B cell (primary cell): Measurements from ENCODE around the gene ITIH3. TPM values are rescaled to one million over a fixed set of nuclear protein-coding genes. Genes with fewer than 3 reads are reported as not detected.

Experiments used
- ATAC-seq: fragments of 200-7000 bp; cut with Tn5 transposase; one replicate; pipeline ENCODE4 v1.10.0; 2021; ENCODE audit warnings: low read depth, mild to moderate bottlenecking, moderate number of reproducible peaks, moderate library complexity
- CTCF ChIA-PET: fragments of 350-600 bp; sonication (Branson Sonifier 250); formaldehyde crosslinking; loops from one replicate; lab custom pipeline; 2021; ENCODE audit warnings: antibody characterized with exemption, inconsistent platforms; lab: Charles Lee
- POLR2A ChIA-PET: fragments of 350-600 bp; sonication (Branson Sonifier 250); formaldehyde crosslinking; loops from one replicate; lab custom pipeline; 2021; ENCODE audit warnings: antibody characterized with exemption; lab: Charles Lee
- DNase-seq: peaks from one replicate; pipeline ENCODE4 v3.0.0; 2013
- H2AFZ ChIP-seq: 2 replicates; pipeline ENCODE4 v1.6.1; 2012; ENCODE audit warnings: mild to moderate bottlenecking, low read depth, low read length; ENCODE audit not compliant: insufficient read depth, poor library complexity, severe bottlenecking
- H3K27ac ChIP-seq, 2 donors: 1 replicate in 1 of 2; 2 replicates in 1 of 2; pipeline ENCODE4 v1.5.1; 2012 to 2013; ENCODE audit warnings: low read length in 2 of 2, mild to moderate bottlenecking in 2 of 2, moderate library complexity in 1 of 2
- H3K27me3 ChIP-seq, 4 experiments: fragments of 200-600 bp in 1 of 4; sonication (generic) in 1 of 4; replicated peaks in 1 of 4; 1 replicate in 2 of 4; 2 replicates in 2 of 4; pipeline versions ENCODE4 v1.6.1 to v1.7.0; 2013 to 2016; ENCODE audit warnings: low read length in 3 of 4, mild to moderate bottlenecking in 2 of 4, mixed read lengths in 1 of 4, moderate library complexity in 1 of 4; ENCODE audit not compliant: insufficient read depth in 4 of 4, control insufficient read depth in 3 of 4; ENCODE audit errors: control extremely low read depth in 1 of 4
- H3K36me3 ChIP-seq, 2 experiments: replicated peaks in 1 of 2; 1 replicate in 1 of 2; 2 replicates in 1 of 2; pipeline versions ENCODE4 v1.6.1 to v1.7.1; 2013; ENCODE audit warnings: low read length in 1 of 2; ENCODE audit not compliant: insufficient read depth in 2 of 2, control insufficient read depth in 1 of 2; ENCODE audit errors: control extremely low read depth in 1 of 2, extremely low read depth in 1 of 2
- H3K4me1 ChIP-seq, 2 donors: fragments of 200-600 bp in 1 of 2; sonication (generic) in 1 of 2; 1 replicate in 1 of 2; 2 replicates in 1 of 2; pipeline versions ENCODE4 v1.5.1 to v1.6.1; 2013 to 2017; ENCODE audit warnings: low read length in 2 of 2; ENCODE audit not compliant: control insufficient read depth in 2 of 2, insufficient read depth in 2 of 2
- H3K4me2 ChIP-seq: replicated peaks from 2 replicates; pipeline ENCODE3; 2012; ENCODE audit warnings: mild to moderate bottlenecking, low read depth, low read length; ENCODE audit not compliant: poor library complexity, severe bottlenecking
- H3K4me3 ChIP-seq, 5 experiments: fragments of 200-600 bp in 1 of 5; sonication (generic) in 1 of 5; 1 replicate in 3 of 5; 2 replicates in 2 of 5; pipeline versions ENCODE4 v1.5.1 to v1.7.0; 2011 to 2016; ENCODE audit warnings: low read length in 4 of 5, mild to moderate bottlenecking in 4 of 5, low read depth in 2 of 5, control low read depth in 1 of 5, moderate library complexity in 1 of 5; ENCODE audit not compliant: insufficient read depth in 1 of 5; ENCODE audit errors: control extremely low read depth in 1 of 5, extremely low read depth in 1 of 5
- H3K79me2 ChIP-seq: fragments of 200-600 bp; sonication (generic); one replicate; pipeline ENCODE4 v1.6.0; 2016; ENCODE audit warnings: low read length; ENCODE audit not compliant: control insufficient read depth, insufficient read depth
- H3K9ac ChIP-seq: fragments of 200-600 bp; sonication (generic); 2 replicates; pipeline ENCODE4 v1.6.1; 2017; ENCODE audit warnings: mild to moderate bottlenecking, low read length, moderate library complexity
- H3K9me3 ChIP-seq, 3 donors: one replicate each; pipeline versions ENCODE4 v1.6.1 to v1.7.1; 2013; ENCODE audit warnings: low read length in 2 of 3; ENCODE audit not compliant: control insufficient read depth in 2 of 3, insufficient read depth in 1 of 3; ENCODE audit errors: control extremely low read depth in 1 of 3
- H4K20me1 ChIP-seq: 2 replicates; pipeline ENCODE4 v1.6.0; 2012; ENCODE audit warnings: mild to moderate bottlenecking, low read length; ENCODE audit not compliant: insufficient read depth, control insufficient read depth, poor library complexity, severe bottlenecking
- H3K27ac Mint-ChIP-seq: one replicate; pipeline ENCODE4 v1.8.0; 2021; ENCODE audit warnings: mixed read lengths
- H3K27me3 Mint-ChIP-seq: one replicate; pipeline ENCODE4 v1.8.0; 2021; ENCODE audit warnings: mixed read lengths
- H3K4me1 Mint-ChIP-seq: one replicate; pipeline ENCODE4 v1.8.0; 2021; ENCODE audit warnings: mixed read lengths
- H3K4me3 Mint-ChIP-seq: one replicate; pipeline ENCODE4 v1.8.0; 2021; ENCODE audit warnings: mixed read lengths
- H3K9me3 Mint-ChIP-seq: one replicate; pipeline ENCODE4 v1.8.0; 2022; ENCODE audit warnings: mixed read lengths; ENCODE audit not compliant: insufficient read depth
- EZH2 ChIP-seq: IDR thresholded peaks from 2 replicates; pipeline ENCODE4 v1.6.1; 2012; ENCODE audit warnings: borderline replicate concordance, low read depth, mild to moderate bottlenecking, moderate library complexity, low read length; ENCODE audit not compliant: insufficient read depth, poor library complexity, severe bottlenecking
- WGBS: methylation state at CpG from one replicate; pipeline ENCODE4 v1.1.5; 2013; ENCODE audit warnings: missing lambda C conversion rate; ENCODE audit not compliant: insufficient coverage; 5-methylcytosine and 5-hydroxymethylcytosine counted together
- intact Hi-C: fragments of 100-400 bp; cut with micrococcal nuclease; formaldehyde crosslinking; loops from one replicate; pipeline ENCODE4 v1.10.0; 2022
- polyA plus RNA-seq: library from polyadenylated mRNA; depleted of rRNA; stranded (reverse); fragments of >200 nt; gene quantifications from 2 replicates; pipeline ENCODE4 v1.2.3, GENCODE V29; 2012
- total RNA-seq, 2 donors: library from RNA; stranded (reverse); fragments of 120-200 nt in 1 of 2; gene quantifications; 1 replicate in 1 of 2; 2 replicates in 1 of 2; pipeline versions ENCODE4 v1.2.3 to v1.2.4, GENCODE V29; 2013 to 2022
- TF ChIP-seq, protein P1 (sequence below): fragments of 200-600 bp; IDR thresholded peaks from one replicate; pipeline ENCODE4 v1.8.0; 2022; ENCODE audit warnings: antibody characterized with exemption, mild to moderate bottlenecking

ITIH3 gene
- total and polyA plus RNA-seq, 2 donors (not counting 1 experiment from before 2014, with no cell fraction given), result not detected

DNA sequence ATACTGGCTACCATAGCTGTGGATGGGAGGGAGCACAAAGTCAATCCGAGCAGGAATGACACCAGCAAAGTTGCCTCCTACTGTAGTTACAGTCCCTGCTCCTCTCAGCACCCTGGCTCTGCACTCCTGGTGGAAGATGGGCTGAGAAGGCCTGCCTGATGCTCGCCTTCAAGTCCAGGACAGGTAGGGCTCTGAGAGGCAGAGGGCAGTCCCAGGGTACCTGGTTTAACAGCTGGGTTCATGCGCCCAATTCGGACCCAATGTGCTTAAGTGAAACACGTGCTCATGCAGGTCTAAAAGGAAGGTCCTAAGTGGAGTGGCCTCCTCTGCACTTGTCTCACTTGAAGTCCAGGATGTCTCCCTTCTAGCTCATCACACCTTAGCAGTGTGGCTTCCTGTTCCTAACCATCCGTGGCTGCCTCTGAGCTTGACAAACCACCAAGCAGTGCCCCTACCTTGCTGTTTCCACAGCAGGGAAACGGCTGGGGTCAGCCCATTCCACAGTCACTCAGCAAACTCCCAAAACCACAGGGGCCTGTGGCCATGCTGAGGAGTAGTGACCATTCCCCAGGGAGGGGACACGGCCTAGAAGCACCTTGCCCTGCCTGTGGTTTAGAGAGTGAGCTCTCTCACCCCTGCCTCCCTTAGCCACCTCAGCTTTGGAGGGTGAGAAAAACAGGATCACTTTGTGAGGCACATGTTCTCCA is 44.1 kb downstream of the ITIH3 start:
- CTCF ChIA-PET, result interaction anchor here (0.6 to 1.6 kb wide), 3 partner anchors 10 to 698 kb away, joined by 3 to 4 read pairs (median 3); no protein-coding TSS in a partner anchor
- no peak overlapping the region for H3K27ac ChIP-seq
- intact Hi-C loops, result no loop called here

DNA sequence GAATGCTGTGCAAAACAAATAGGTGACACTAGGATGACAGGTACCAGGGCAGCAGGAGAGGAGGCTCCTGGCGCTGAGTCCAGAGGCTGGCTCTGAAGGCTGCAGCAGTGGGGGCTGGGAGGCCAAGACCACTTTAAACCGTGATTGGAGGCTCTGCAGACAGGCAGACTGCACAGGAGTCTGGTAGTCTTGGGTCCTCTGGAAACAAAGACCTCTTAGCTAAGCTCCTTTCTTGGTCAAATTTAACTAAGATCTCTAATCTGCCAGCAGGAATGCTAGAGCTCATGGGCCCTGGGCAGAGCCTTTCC is 44.6 kb downstream of the ITIH3 start:
- no peak overlapping the region for H3K27ac ChIP-seq
- 93% methylated on average over 2 of the region's 2 CpGs for WGBS
- no peaks in the 10 kb centered on the region for H3K27me3 ChIP-seq
- H3K9me3 ChIP-seq, result no peaks in the 10 kb centered on the region
- ChIA-PET CTCF (interaction anchor here (0.9 to 1.6 kb wide), 2 partner anchors 9 to 11 kb away, joined by 3 to 4 read pairs; no protein-coding TSS in a partner anchor), POLR2A (no interaction called here)
- ATAC-seq, result no peak
- intact Hi-C loops, result no loop called here
- Mint-ChIP-seq H3K4me3 (no peak overlapping the region), H3K9me3 (no peaks in the 10 kb centered on the region), H3K27ac (no peak overlapping the region), H3K4me1 (no peaks in the 10 kb centered on the region), H3K27me3 (no peaks in the 10 kb centered on the region)
- peaks cover 0 to 42% of the 10 kb centered on the region in 2 experiments for H3K36me3 ChIP-seq
- no peak overlapping the region for H3K4me2 ChIP-seq
- H4K20me1 ChIP-seq, result no peaks in the 10 kb centered on the region
- TF ChIP-seq, protein P1, sequence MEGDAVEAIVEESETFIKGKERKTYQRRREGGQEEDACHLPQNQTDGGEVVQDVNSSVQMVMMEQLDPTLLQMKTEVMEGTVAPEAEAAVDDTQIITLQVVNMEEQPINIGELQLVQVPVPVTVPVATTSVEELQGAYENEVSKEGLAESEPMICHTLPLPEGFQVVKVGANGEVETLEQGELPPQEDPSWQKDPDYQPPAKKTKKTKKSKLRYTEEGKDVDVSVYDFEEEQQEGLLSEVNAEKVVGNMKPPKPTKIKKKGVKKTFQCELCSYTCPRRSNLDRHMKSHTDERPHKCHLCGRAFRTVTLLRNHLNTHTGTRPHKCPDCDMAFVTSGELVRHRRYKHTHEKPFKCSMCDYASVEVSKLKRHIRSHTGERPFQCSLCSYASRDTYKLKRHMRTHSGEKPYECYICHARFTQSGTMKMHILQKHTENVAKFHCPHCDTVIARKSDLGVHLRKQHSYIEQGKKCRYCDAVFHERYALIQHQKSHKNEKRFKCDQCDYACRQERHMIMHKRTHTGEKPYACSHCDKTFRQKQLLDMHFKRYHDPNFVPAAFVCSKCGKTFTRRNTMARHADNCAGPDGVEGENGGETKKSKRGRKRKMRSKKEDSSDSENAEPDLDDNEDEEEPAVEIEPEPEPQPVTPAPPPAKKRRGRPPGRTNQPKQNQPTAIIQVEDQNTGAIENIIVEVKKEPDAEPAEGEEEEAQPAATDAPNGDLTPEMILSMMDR, result no peak
- no peak for TF ChIP-seq EZH2
- H3K9ac ChIP-seq, result no peak overlapping the region
- H2AFZ ChIP-seq, result no peak overlapping the region
- no peak overlapping the region for H3K4me3 ChIP-seq
- H3K79me2 ChIP-seq, result no peaks in the 10 kb centered on the region
- H3K4me1 ChIP-seq, result no peaks in the 10 kb centered on the region
- no peak for DNase-seq

More for the DNA sequence above, 44.1 kb downstream of the ITIH3 start:
- H3K27me3 ChIP-seq, result no peaks in the 10 kb centered on the region
- H3K36me3 ChIP-seq, result peaks cover 0 to 42% of the 10 kb centered on the region in 2 experiments
- no peak for DNase-seq
- no peaks in the 10 kb centered on the region for H3K9me3 Mint-ChIP-seq
- no peaks in the 10 kb centered on the region for H3K9me3 ChIP-seq
- no peaks in the 10 kb centered on the region for H3K4me1 Mint-ChIP-seq
- no peak overlapping the region for H2AFZ ChIP-seq
- WGBS, result 73% methylated on average over 8 of the region's 8 CpGs
- H3K4me2 ChIP-seq, result no peak overlapping the region
- H3K27ac Mint-ChIP-seq, result peak overlapping the region; percentile 26
- H3K4me3 ChIP-seq, result no peak overlapping the region
- POLR2A ChIA-PET, result no interaction called here
- TF ChIP-seq, protein P1, result no peak
- TF ChIP-seq EZH2, result no peak
- H3K4me1 ChIP-seq, result no peaks in the 10 kb centered on the region
- H3K79me2 ChIP-seq, result no peaks in the 10 kb centered on the region
- no peaks in the 10 kb centered on the region for H3K27me3 Mint-ChIP-seq
- no peak for ATAC-seq
- H4K20me1 ChIP-seq, result no peaks in the 10 kb centered on the region
- H3K9ac ChIP-seq, result no peak overlapping the region
- H3K4me3 Mint-ChIP-seq, result no peak overlapping the region
